RWPE1 (cell line): ENCODE measurements around the gene MYLK4.
A peak's percentile ranks its signal among the peaks of the same experiment; 100 is the strongest.

ENCODE experiments used
- CTCF ChIA-PET: fragments of 350-600 bp; sonication (Branson Sonifier 250); formaldehyde crosslinking; extraction: SDS; loops from one replicate; lab custom pipeline; 2021; lab: Yijun Ruan, JAX
- POLR2A ChIA-PET: fragments of 400-600 bp; formaldehyde crosslinking; extraction: SDS; loops from one replicate; lab custom pipeline; 2020; ENCODE audit warnings: antibody characterized with exemption; ENCODE audit not compliant: low non-redundant PET; lab: Yijun Ruan, JAX
- DNase-seq: peaks from one replicate; pipeline ENCODE4 v3.0.0; 2012; ENCODE audit warnings: low spot score
- H3K27ac ChIP-seq: fragments of 450-650 bp; 2 replicates; pipeline ENCODE4 v1.5.1; 2017
- TF ChIP-seq, protein P1 (sequence below): fragments of 450-650 bp; conservative IDR thresholded peaks from 2 replicates; pipeline ENCODE4 v1.5.1; 2017; ENCODE audit warnings: low read depth, mild to moderate bottlenecking

MYLK4 gene

DNA sequence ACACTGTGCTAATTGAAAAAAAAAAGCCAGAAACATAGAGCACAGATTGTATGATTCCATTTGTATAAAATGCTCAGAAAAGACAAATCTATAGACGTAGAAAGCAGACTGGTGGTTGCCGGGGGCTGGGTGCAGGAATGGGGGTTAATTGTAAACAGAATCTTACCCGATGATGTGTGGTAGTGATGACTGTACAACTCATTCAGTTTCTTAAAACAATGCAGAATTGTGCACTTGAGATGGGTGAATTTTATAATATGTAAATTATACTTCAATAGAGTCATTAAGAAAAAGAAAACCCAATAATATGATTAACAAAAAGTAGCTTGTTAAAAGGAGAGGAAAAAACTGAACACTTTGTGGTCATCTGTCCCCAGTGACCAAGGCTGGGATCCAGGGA, 3.7 kb upstream of the MYLK4 start:
- TF ChIP-seq, protein P1, sequence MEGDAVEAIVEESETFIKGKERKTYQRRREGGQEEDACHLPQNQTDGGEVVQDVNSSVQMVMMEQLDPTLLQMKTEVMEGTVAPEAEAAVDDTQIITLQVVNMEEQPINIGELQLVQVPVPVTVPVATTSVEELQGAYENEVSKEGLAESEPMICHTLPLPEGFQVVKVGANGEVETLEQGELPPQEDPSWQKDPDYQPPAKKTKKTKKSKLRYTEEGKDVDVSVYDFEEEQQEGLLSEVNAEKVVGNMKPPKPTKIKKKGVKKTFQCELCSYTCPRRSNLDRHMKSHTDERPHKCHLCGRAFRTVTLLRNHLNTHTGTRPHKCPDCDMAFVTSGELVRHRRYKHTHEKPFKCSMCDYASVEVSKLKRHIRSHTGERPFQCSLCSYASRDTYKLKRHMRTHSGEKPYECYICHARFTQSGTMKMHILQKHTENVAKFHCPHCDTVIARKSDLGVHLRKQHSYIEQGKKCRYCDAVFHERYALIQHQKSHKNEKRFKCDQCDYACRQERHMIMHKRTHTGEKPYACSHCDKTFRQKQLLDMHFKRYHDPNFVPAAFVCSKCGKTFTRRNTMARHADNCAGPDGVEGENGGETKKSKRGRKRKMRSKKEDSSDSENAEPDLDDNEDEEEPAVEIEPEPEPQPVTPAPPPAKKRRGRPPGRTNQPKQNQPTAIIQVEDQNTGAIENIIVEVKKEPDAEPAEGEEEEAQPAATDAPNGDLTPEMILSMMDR: no peak
- H3K27ac ChIP-seq: no peak overlapping the region
- ChIA-PET CTCF (no interaction called here), POLR2A (no interaction called here)
- no peak for DNase-seq

DNA sequence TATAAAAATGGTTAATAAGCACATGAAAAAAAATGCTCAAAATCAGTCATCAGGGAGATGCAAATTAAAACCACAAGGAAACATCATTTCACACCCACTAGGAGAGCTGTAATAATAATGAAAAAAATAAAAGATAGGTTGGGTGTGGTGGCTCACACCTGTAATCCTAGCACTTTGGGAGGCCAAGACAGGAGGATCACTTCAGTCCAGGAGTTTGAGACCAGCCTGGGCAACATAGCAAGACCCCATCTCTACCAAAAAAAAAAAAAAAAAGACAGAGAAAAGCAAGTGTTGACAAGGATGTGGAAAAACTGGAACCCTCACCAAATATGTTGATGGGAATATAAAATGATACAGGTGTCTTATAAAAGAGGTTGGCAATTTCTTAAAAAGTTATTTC, 3.0 kb upstream of the MYLK4 start:
- ChIA-PET POLR2A (no interaction called here), CTCF (no interaction called here)
- H3K27ac ChIP-seq: no peak overlapping the region
- DNase-seq: no peak
- TF ChIP-seq, protein P1: no peak

DNA sequence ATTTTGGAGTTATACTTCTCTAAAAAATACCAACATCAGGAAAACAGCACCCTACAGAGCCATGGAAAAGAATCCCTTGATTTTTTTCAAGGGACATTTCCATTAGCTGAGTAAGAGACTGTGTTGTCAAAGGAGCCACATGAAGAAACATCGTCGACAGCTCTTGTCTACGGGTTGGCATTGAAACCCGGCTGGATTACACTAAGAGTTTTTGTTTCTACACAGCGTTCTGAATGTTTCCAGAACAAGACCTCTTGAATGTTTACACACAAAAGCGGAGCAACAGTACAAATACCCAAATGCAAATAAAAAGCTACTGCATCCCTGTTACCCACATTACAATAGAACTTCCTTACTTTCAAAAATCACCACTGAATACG, 2.4 kb upstream of the MYLK4 start:
- TF ChIP-seq, protein P1: no peak
- no peak for DNase-seq
- ChIA-PET POLR2A (no interaction called here), CTCF (no interaction called here)
- no peak overlapping the region for H3K27ac ChIP-seq

DNA sequence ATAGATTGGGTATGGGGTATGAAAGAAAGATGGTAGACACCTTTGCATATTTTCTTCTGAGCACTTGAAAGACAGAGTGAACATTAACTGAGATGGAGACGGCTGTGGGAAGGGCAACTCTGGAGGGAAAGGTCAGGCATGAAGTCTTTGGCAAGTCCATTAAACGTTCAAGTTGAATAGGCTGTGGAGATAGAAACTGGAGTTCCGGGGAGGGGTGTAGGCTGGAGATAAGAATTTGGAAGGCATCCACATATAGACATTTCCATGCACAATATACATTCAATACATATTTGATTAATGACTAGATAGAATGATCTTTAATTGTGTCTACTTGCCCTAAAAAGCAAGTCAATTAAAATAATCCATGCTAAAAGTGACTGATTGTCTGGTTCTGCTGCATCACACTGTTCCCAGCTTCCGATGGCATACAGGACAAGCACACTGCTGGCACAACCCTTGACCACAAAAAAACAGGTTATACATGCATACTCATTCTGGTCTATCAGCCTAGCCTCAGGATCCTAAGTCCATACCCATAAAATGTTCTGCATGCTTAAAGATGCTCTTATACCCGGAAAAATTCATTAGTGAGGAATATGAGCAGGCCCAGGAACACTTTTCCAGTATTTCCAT, 1.9 kb upstream of the MYLK4 start:
- TF ChIP-seq, protein P1: no peak
- CTCF ChIA-PET: no interaction called here
- no peak overlapping the region for H3K27ac ChIP-seq
- DNase-seq: no peak
- POLR2A ChIA-PET: no interaction called here

DNA sequence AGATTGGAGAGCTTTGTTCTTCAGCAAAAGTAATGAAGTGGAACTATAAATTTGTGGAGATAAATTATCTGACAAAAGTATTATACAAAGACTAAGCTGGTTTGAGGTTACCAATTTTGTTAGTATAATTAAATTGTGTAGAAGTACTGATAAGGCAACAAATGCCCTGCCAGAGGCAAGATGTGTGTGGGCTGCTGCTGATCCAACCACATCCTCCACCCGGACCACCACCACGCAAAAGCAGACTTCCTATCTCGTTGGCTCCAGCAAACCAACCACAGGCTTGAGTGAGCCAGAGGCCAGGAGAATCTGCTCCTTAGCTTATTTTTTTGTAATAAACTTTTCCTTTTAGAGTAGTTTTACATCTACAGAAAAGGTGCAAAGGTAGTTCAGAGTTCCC, 1.1 kb upstream of the MYLK4 start:
- POLR2A ChIA-PET: no interaction called here

DNA sequence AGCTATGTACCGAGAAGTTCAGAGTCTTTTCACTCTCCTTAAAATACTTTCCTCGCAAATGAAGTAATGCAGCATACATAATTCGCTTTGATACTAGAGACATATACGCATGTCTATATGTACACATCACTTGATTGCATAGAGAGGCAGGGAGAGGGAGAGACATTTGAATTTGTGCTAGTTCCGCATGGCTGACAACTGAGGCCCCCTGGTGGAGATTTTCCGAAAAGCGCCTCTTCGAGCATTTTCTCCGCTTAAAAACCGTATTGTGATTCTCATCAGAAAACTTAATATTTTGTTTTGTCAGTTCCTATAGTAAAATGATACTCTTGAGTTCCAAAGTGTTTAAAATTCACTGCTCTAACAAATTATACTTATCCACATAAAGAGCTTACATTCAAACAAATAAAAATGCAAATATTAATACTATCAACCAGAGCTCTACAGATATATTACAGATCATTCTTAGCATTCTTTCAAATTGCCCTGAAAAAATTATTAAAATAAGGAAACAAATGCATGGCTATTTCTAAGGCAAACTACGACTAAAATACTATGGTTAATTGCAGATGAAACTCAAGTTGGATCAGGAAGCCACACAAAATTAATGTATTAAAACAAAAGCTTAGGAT, 637 bp downstream of the MYLK4 start:
- TF ChIP-seq, protein P1: peak; percentile 90
- no peak overlapping the region for H3K27ac ChIP-seq
- ChIA-PET POLR2A (no interaction called here), CTCF (interaction anchor here (0.5 to 2.3 kb wide), 14 partner anchors 9 to 396 kb away, joined by 3 to 13 read pairs (median 4); partner anchors contain the start of gene WRNIP1)
- peak; percentile 45 for DNase-seq

More for the DNA sequence above, 1.1 kb upstream of the MYLK4 start:
- DNase-seq: no peak
- TF ChIP-seq, protein P1: no peak
- CTCF ChIA-PET: interaction anchor here (0.7 kb wide), 1 partner anchor 12 kb away, joined by 5 read pairs; no protein-coding TSS in a partner anchor
- H3K27ac ChIP-seq: no peak overlapping the region
